ENCODE measurements around the gene MTA3.

Gene MTA3

DNA sequence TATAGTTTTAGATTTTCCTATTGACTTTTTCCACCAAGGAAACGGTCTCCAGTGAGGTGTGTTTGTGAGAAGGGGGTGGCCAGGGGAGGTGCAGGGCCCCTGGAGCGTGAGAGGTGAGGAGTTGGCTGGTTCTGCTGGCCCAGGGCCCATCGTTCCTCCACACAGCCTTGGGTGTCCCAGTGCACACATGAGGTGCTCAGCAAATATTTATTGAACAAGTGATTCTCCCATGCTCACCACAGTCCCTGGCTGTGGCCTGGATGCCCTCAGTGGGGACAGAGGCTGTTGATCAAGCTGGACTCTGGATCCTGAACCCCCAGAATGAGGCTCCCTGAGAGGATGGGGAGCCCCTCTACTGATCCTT lies 219.0 kb downstream of the MTA3 start:
- no peak for DNase-seq (ENCODE audit: low read depth)

- DNase-seq (ENCODE audit: low read depth) = no peak
These were observed 219.5 kb downstream of the MTA3 start for GRCh38 chr2:42787788-42788477.

DNA sequence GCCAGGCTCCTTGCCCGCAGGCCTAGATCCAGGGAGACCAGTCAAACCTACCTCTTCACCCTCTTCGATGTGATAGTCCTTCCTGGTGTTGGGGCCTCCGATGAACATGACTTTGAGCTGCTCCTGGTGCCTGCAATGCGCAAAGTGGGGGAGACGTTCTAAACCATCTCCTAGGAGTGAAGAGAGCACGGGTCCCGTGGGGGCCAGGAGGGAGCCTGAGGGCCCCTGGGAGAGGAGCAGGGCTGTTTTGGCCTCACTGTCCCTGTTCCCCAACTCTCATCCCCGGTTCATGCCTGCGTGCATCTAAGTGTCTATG lies 220.0 kb downstream of the MTA3 start:
- no peak for DNase-seq (ENCODE audit: low read depth)

DNA sequence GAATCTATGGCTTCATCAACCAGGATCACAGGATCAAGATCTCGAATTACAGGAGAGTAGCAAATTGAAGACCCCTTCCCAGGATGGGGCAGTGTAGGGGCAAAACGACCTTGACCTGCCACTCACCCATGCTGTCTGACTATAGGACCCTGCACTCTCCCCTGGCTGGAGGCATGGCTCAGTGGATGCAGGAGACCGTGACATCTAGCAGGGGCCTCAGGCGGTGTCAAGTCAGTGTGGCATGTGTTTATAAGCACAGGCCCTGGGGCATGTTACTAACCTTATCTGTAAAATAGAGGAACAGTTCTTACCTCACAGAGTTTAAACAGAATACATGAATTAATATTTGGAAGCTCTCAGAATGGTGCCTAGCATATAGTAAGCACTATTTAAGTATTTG lies 220.4 kb downstream of the MTA3 start:
- DNase-seq (ENCODE audit: low read depth) = no peak

DNA sequence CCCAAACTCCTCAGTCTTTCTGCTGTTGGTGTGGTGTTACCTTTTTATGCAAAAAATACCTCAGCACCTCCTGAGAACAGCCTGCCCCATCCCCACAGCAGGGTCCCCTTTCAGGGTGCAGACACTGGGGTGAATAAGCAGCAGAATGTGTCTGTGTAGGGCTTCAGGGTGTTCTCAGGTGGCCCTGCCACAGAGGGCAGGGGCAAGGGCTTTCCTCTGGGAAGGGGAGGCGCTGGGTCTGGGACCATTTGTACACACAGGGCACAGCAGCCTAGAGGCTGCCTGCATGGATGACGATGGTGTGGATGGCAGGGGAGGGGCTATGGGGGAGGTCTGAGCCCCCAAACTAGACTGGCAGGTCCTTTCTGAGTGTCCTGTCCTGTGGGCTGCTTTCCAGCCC lies 221.3 kb downstream of the MTA3 start:
- DNase-seq (ENCODE audit: low read depth) = no peak

- DNase-seq (ENCODE audit: low read depth) = no peak
These were observed 223.2 kb downstream of the MTA3 start for GRCh38 chr2:42791606-42792005.

DNA sequence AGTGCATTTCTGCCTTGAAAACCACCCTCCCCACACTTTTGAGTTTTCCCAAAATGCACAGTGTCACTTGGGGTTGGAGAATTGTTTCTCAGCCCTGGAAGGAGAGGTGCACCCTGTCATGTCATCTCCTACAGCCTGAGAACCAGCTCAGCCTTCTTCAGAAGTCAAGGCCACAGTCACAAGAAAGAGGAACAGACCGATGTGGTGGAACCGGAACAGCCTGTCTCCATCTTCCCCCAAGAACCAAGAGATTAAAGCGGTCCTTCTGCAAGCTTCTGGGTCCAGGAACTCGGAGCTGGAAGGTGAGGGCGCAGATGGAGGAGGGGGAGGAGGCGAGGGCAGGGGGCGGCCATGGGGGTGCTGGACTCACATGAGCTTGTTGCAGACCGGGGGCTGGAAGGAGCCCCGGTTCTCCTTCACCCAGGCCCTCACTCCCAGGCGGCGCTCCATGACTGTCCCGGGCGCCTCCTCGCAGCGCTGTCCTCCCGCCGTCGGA lies 223.7 kb downstream of the MTA3 start:
- no peak for DNase-seq (ENCODE audit: low read depth)

DNA sequence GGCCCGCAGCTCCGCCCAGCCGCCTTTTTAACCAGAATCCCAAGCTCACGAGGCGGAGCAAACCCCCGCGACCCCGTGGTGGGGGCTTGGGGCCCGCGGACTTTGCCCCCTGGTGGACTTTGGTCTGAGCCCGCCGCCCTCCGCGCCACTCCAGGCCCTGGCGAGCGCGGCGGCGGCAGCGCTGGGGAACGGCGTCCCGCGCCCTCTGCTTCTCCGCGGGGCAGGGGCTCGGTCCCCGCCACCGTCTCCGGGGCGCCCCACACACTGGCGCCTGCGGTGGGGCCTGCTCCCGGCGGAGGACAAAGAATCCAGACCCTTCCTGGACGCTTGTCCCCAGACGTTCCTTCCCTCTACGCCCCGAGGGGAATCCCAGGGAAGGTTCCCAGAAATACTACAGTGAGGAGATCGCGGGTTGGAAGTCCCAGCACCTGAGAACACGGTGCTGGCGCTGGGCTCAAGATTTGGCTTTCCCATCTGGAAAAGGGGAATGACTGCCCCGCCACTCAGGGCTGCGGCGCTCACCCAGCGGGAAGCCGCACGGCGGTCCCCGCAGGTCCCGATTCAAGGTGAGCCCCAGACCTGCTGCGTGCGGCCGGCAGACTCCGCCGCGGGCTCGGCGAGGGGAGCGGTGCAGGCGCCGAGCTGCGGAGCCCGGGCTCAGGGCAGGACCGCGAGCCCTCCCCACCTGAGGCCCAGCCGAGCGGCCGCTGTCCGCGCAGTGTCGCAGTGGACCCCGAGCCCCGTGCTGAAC lies 224.3 kb downstream of the MTA3 start, which contains the start of gene HAAO:
TSS of gene HAAO (minus strand) at position 1 of the 751 bp plus-strand sequence. CDS start 47 bp downstream, outside the sequence.
- DNase-seq (ENCODE audit: low read depth) = no peak

GRCh38 chr2:42793334-42794270 lies 225.2 kb downstream of the MTA3 start:
- no peak for DNase-seq (ENCODE audit: low read depth)

- no peak for DNase-seq (ENCODE audit: low read depth)
These were observed 226.0 kb downstream of the MTA3 start for GRCh38 chr2:42794271-42795046.

DNA sequence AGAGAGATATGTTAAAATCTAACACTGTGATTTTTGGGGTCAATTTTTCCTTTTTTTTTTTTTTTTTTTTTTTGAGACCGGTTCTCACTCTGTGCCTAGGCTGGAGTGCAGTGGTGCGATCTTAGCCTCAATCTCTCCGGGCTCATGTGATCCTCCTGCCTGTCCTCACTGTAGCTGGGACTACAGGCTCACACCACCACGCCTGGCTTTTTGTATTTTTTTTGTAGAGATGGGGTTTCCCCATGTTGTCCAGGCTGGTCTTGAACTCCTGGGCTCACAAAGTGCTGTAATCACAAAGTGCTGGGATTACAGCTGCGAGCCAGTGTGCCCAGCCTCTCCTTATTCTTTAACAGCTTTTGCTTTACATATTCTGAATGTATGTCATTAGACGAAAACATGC lies 226.8 kb downstream of the MTA3 start:
- DNase-seq (ENCODE audit: low read depth) = no peak

GRCh38 chr2:42795841-42796301 lies 227.4 kb downstream of the MTA3 start:
- no peak for DNase-seq (ENCODE audit: low read depth)

- DNase-seq (ENCODE audit: low read depth) = no peak
These were observed 228.2 kb downstream of the MTA3 start for GRCh38 chr2:42796427-42797248.

DNA sequence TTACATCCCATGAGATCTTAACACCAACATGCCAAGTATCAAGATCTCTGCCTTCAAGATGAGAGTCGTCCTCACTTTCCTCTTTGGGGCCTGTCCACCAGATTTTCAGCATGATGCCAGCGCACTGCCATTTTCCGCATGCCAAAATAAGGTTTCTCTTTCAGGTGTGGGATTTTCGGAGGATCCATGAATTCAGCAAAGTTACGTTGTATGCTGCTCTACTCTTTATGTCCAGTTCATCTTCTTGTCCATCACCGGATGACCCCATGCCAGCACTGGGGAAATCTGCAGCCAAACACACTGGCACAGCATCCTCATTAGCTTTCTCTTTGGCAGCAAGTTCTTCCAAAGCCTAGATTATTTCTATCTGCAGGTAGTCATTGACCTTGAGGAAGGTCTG lies 228.8 kb downstream of the MTA3 start:
- no peak for DNase-seq (ENCODE audit: low read depth)

DNA sequence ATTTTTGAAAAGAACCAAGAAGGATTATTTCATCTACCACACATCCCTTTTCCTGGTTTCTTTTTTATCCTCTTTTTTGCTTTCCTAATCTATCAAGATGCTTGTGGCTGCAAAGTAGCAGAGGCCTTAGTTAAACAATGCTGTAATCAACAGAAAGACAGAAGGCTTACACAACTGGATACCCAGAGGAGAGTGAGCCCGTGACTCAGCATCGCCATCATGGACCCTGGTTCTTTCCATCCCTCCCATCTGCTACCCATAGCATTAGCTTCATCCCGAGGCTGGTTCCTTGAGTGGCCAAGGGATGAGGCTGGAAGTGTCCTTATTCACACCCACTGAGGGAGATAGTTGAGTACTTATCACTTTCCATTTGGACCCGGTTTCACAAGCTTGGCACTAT lies 231.4 kb downstream of the MTA3 start:
- no peak for DNase-seq (ENCODE audit: low read depth)

GRCh38 chr2:42800461-42800962 lies 232.1 kb downstream of the MTA3 start:
- DNase-seq (ENCODE audit: low read depth) = no peak

DNA sequence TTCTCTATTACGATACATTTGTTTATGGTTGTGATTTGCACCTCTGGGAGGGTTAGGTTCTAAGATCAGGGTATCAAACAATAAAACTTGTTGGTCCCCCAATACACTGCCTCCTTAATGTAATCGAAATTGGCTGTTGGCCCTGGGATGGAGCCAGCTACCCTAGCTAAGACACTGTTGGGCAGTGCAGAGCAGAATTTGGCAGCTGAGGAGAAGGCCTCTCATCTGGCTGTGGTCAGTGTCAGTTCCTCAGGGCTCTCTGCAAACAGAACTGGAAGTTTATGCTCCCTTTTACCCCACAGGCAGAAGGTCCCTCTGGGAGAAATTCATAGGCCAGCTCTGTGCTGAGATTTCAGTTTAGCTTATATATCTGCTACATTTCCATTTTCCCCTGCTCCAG lies 232.5 kb downstream of the MTA3 start:
- DNase-seq (ENCODE audit: low read depth) = no peak

GRCh38 chr2:42801381-42801780 lies 232.9 kb downstream of the MTA3 start:
- DNase-seq (ENCODE audit: low read depth) = no peak

DNA sequence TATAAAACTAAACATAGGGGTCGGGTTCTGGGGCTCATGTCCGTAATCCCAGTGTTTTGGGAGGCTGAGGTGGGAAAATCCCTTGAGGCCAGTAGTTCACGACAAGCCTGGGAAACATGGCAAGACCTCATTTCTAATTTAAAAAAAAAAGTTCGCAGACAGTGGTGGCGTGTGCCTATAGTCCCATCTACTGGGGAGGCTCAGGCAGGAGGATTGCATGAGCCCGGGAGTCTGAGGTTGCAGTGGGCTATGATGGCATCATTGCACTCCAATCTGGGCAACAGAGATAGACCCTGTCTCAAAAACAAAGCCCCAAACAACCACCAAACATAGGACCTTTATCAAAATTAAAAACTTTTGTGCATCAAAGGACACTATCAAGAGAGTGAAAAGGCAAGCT lies 233.7 kb downstream of the MTA3 start:
- DNase-seq (ENCODE audit: low read depth) = no peak

DNA sequence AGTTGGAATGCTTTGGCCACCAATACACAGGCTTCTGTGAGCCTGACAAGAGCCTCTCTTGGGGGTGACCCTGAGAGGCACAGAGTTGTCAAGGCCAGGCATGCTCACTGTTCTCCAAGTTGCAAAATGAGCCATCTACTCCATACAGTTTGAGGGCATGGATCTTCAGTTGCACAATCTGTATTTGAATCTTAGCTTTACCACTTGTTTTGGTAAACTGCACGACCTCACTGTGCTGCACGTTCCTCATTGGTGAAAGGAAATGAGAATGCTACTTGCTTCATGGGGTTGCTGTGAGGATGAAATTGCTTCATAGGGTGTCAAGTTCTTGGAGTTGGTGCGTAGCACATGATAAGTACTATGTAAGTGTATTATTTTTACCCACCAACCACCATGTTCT lies 235.9 kb downstream of the MTA3 start:
- DNase-seq (ENCODE audit: low read depth) = no peak

DNA sequence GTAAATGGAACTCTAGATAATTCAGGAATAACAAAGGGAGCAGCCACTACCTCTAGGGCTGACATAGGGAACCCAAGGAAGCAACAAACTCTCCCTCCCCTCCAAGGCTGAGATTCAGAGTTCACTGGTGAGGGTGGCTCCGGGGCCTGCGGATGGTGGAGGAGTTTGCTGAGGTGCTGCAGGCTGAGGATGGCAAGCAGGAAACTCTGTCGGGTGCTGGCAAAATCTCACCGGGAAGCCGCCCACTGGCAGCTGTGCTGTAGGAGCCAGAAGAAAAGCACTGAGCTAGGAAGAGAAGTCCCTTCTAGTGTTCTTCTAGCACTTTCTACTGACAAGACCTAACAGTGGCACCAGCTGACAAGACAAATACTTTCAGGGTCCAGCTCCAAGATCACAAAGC lies 236.5 kb downstream of the MTA3 start:
- no peak for DNase-seq (ENCODE audit: low read depth)

All from stimulated activated CD4-positive, alpha-beta T cell treated with anti-CD3 and anti-CD28 coated beads, Interleukin-2, amount 100 ng/mL, for 4 hours (primary cell).